ENCODE data around the gene PPIB. TPM values are rescaled to one million over a fixed set of nuclear protein-coding genes. Genes with fewer than 3 reads are reported as not detected.

Gene PPIB
- total and polyA plus RNA-seq, 12 donors = 313 to 2,941 (median 648) TPM

DNA sequence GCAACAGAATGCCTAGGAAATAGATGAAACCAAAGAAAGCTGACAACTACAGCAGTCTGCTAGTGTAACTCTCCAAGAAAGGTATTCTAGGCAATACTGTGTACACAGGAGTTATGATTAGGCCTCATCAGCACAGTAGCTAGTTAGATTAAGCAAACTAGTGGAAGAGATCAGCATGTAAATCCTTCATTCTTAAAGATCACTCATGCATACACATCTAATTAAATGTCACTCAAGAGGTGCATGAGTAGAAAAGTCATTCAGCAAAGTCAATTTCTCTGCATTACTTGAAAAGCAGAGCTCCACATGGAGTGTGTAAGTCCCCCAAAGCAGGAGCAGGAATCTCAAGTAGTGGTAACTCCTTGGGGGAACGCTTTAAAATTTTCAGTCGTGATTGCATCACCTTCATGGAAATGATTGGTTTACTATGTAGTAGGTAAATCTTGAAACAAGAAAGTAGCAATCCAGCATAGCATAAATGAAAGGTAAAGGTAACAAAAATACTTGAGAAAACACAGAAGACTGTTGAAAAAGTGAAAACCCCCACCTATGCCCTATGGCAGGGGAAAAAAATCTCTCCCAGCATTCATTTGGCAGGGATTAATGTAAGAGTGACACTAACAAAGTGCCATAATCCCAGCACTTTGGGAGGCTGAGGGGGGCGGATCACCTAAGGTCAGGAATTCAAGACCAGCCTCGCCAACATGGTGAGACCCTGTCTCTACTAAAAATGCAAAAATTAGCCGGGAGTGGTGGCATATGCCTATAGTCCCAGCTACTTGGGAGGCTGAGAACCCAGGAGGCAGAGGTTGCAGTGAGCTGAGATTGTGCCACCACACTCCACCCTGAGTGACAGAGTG is 29.4 kb upstream of the PPIB start:
- H3K27me3 ChIP-seq = no peaks in the 10 kb centered on the region
- peaks cover 0 to 6% of the 10 kb centered on the region in 2 donors for H3K36me3 ChIP-seq (replicated peaks in 1 of 2)
- intact Hi-C loops (cut with DNase I) = no loop called here
- TF ChIP-seq POLR2A (IDR thresholded peaks at IDR 0.05) (no peak), CTCF (IDR thresholded peaks at IDR 0.05) (no peak)
- no peak overlapping the region for H3K27ac ChIP-seq
- DNase-seq = no peak
- WGBS, 4 donors = 95 to 98% (median 98%) methylated on average over 5 of the region's 5 CpGs
- H3K9me3 ChIP-seq (replicated peaks in 1 of 3) = no peaks in the 10 kb centered on the region
- H3K4me1 ChIP-seq (replicated peaks in 1 of 2) = no peaks in the 10 kb centered on the region
- H3K4me3 ChIP-seq = no peak overlapping the region

- Histone ChIP-seq H3K27ac (no peak overlapping the region), H3K4me3 (no peak overlapping the region), H3K36me3 (replicated peaks in 1 of 2) (no peaks in the 10 kb centered on the region), H3K4me1 (replicated peaks in 1 of 2) (no peaks in the 10 kb centered on the region), H3K27me3 (no peaks in the 10 kb centered on the region), H3K9me3 (replicated peaks in 1 of 3) (no peaks in the 10 kb centered on the region)
- no peak for TF ChIP-seq CTCF (IDR thresholded peaks at IDR 0.05)
- TF ChIP-seq POLR2A (IDR thresholded peaks at IDR 0.05) = no peak
- 88 to 98% (median 95%) methylated on average over 2 of the region's 2 CpGs for WGBS, 4 donors
- intact Hi-C loops (cut with DNase I) = no loop called here
- no peak for DNase-seq
Measured at GRCh38 chr15:64187396-64188191, 24.8 kb upstream of the PPIB start.

DNA sequence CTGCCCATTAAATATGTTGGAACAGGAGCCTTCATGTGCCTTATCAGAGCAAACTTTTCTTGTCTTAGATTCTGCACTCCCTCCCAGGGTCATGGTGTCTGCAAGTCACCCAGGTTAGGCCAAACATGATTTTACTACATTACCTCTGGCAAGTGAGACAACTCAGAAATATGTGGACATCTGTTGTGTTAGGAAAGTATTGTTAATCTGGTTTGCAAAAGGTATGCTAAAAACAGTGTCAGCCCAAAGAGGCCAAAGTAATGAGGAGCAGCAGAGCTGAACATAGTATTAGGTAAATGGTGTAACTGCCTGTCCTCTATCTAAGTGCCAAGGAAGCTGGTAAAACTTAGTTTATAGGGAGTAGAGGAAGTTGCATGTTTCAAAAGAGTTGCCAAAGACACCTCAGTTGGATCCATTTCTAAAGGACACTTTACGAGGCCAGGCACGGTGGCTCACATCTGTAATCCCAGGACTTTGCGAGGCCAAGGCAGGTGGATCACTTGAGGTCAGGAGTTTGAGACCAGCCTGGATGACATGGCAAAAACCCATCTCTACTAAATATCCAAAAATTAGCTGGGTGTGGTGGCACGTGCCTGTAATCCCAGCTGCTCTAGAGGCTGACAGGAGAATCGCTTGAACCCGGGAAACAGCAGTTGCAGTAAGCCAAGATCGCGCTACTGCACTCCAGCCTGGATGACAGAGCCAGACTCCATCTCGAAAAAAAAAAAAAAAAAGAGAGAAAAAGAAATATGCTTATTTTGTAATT is 22.5 kb upstream of the PPIB start:
- DNase-seq = no peak
- TF ChIP-seq POLR2A (IDR thresholded peaks at IDR 0.05) = no peak
- TF ChIP-seq CTCF (IDR thresholded peaks at IDR 0.05) = no peak
- no peaks in the 10 kb centered on the region for H3K27me3 ChIP-seq
- WGBS, 4 donors = 89 to 97% (median 94%) methylated on average over 7 to 9 of the region's 9 CpGs
- no peak overlapping the region for H3K27ac ChIP-seq
- no peaks in the 10 kb centered on the region for H3K9me3 ChIP-seq (replicated peaks in 1 of 3)
- intact Hi-C loops (cut with DNase I) = no loop called here
- H3K4me1 ChIP-seq (replicated peaks in 1 of 2) = no peaks in the 10 kb centered on the region
- no peak overlapping the region for H3K4me3 ChIP-seq
- peaks cover 0 to under 1% of the 10 kb centered on the region in 2 donors for H3K36me3 ChIP-seq (replicated peaks in 1 of 2)

Measured in adrenal gland (tissue), 12 donors.